B cell (primary cell): ENCODE data around the gene ARHGAP28.

Experiments used
- EZH2 ChIP-seq: IDR thresholded peaks from 2 replicates; pipeline ENCODE4 v1.6.1; 2012; ENCODE audit warnings: borderline replicate concordance, low read depth, mild to moderate bottlenecking, moderate library complexity, low read length; ENCODE audit not compliant: insufficient read depth, poor library complexity, severe bottlenecking
- TF ChIP-seq, protein P1 (sequence below): fragments of 200-600 bp; IDR thresholded peaks from one replicate; pipeline ENCODE4 v1.8.0; 2022; ENCODE audit warnings: antibody characterized with exemption, mild to moderate bottlenecking

DNA sequence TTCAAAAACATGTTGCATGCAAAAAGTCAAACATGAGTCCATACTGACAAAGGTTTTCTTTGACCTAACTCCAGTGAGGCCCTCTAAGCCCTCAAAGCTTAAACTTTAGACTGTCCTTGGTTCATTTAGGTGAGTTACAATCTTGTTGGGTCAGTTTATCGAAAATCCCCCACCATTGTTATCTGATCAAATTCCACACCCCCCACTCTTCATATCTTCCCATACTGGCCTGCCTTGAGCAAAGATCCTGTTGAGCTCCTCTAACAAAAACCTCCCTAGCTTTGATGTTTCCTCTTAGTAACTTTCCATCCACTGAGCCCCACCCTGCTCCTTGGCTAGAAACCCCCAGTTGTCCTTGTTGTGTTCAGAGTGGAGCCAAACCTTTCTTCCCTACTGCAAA is 193.7 kb downstream of the ARHGAP28 start:
- TF ChIP-seq, protein P1, sequence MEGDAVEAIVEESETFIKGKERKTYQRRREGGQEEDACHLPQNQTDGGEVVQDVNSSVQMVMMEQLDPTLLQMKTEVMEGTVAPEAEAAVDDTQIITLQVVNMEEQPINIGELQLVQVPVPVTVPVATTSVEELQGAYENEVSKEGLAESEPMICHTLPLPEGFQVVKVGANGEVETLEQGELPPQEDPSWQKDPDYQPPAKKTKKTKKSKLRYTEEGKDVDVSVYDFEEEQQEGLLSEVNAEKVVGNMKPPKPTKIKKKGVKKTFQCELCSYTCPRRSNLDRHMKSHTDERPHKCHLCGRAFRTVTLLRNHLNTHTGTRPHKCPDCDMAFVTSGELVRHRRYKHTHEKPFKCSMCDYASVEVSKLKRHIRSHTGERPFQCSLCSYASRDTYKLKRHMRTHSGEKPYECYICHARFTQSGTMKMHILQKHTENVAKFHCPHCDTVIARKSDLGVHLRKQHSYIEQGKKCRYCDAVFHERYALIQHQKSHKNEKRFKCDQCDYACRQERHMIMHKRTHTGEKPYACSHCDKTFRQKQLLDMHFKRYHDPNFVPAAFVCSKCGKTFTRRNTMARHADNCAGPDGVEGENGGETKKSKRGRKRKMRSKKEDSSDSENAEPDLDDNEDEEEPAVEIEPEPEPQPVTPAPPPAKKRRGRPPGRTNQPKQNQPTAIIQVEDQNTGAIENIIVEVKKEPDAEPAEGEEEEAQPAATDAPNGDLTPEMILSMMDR = no peak
- TF ChIP-seq EZH2 = no peak
